ENCODE results near the gene STH.
"Not testable (repeated sequence)": the region's sequence is repeated elsewhere in the genome, so short reads cannot be mapped to it uniquely, and the experiment has no call there.

The STH gene

GRCh38 chr17:45998987-45999899 lies at the start of gene STH:
TSS of gene STH (plus strand) at chr17:45999250. CDS start at chr17:45999280, 30 bp downstream.
- DNase-seq = no peak

- DNase-seq = no peak
These were observed 49.2 kb upstream of the STH start for GRCh38 chr17:45949755-45950320.

GRCh38 chr17:45950888-45951287 lies 48.2 kb upstream of the STH start:
- DNase-seq = no peak

GRCh38 chr17:45951403-45951802 lies 47.6 kb upstream of the STH start:
- DNase-seq = no peak

- no peak for DNase-seq
These were observed 47.1 kb upstream of the STH start for GRCh38 chr17:45951941-45952340.

GRCh38 chr17:45952814-45953320 lies 46.2 kb upstream of the STH start:
- no peak for DNase-seq

- DNase-seq = no peak
These were observed 45.5 kb upstream of the STH start for GRCh38 chr17:45953561-45953960.

- DNase-seq = no peak
These were observed 44.1 kb upstream of the STH start for GRCh38 chr17:45954914-45955313.

GRCh38 chr17:45955326-45955725 lies 43.7 kb upstream of the STH start:
- no peak for DNase-seq

GRCh38 chr17:45956090-45956489 lies 43.0 kb upstream of the STH start:
- no peak for DNase-seq

- not testable (repeated sequence) for DNase-seq
These were observed 42.3 kb upstream of the STH start for GRCh38 chr17:45956746-45957145.

- DNase-seq = no peak
These were observed 40.7 kb upstream of the STH start for GRCh38 chr17:45958307-45958706.

- DNase-seq = no peak
These were observed 39.9 kb upstream of the STH start for GRCh38 chr17:45958994-45959665.

GRCh38 chr17:45960311-45960710 lies 38.7 kb upstream of the STH start:
- DNase-seq = no peak

GRCh38 chr17:45961206-45961605 lies 37.8 kb upstream of the STH start:
- DNase-seq = no peak

- DNase-seq = no peak
These were observed 36.7 kb upstream of the STH start for GRCh38 chr17:45962221-45962972.

- DNase-seq = no peak
These were observed 35.8 kb upstream of the STH start for GRCh38 chr17:45963283-45963682.

- DNase-seq = no peak
These were observed 35.2 kb upstream of the STH start for GRCh38 chr17:45963889-45964288.

- DNase-seq = no peak
These were observed 34.4 kb upstream of the STH start for GRCh38 chr17:45964634-45965033.

GRCh38 chr17:45965812-45966211 lies 33.2 kb upstream of the STH start:
- DNase-seq = no peak

- no peak for DNase-seq
These were observed 32.3 kb upstream of the STH start for GRCh38 chr17:45966606-45967280.

- no peak for DNase-seq
These were observed 31.7 kb upstream of the STH start for GRCh38 chr17:45967378-45967777.

Data from activated CD8-positive, alpha-beta memory T cell treated with anti-CD3 and anti-CD28 coated beads, Interleukin-2, amount 50 U/mL, for 4 hours (primary cell).